ENCODE results near the gene ROM1.

GRCh38 chr11:62621027-62621566 lies 8.0 kb downstream of the ROM1 start:
- TF ChIP-seq POLR2AphosphoS5 (IDR thresholded peaks at IDR 0.05; ENCODE audit: borderline replicate concordance, low read depth, low read length) = no peak
- TF ChIP-seq EZH2 (IDR thresholded peaks at IDR 0.05) = no peak
